ENCODE results near the gene NFIX.

The NFIX gene

GRCh38 chr19:13133241-13133870 lies 138.1 kb downstream of the NFIX start:
- DNase-seq: no peak

GRCh38 chr19:13134626-13135025 lies 139.4 kb downstream of the NFIX start:
- DNase-seq: no peak

- no peak for DNase-seq
Measured at GRCh38 chr19:13135068-13136062, 140.1 kb downstream of the NFIX start.

GRCh38 chr19:13137290-13137794 lies 142.1 kb downstream of the NFIX start:
- DNase-seq: no peak

GRCh38 chr19:13138171-13138915 lies 143.1 kb downstream of the NFIX start:
- no peak for DNase-seq

GRCh38 chr19:13138916-13139198 lies 143.6 kb downstream of the NFIX start:
- DNase-seq: no peak

- no peak for DNase-seq
Measured at GRCh38 chr19:13139633-13140311, 144.5 kb downstream of the NFIX start.

- DNase-seq: peak; percentile 89 to 90 (median 90)
Measured at GRCh38 chr19:13146763-13147563, 151.7 kb downstream of the NFIX start.
